GM12878 (cell line): ENCODE data around the gene RIT1. TPM values are rescaled to one million over a fixed set of nuclear protein-coding genes. Genes with fewer than 3 reads are reported as not detected.

ENCODE experiments used
- ATAC-seq: fragments of 200-7000 bp; cut with Tn5 transposase; 3 replicates; pipeline ENCODE4 v1.9.1; 2020; ENCODE audit warnings: mild to moderate bottlenecking, moderate library complexity
- BruUV-seq: library from RNA; stranded (reverse); fragments of 400-500 nt; replicated peaks from 2 replicates; lab custom pipeline; 2021; lab: Mats Ljungman, UMichigan
- CTCF ChIA-PET: fragments of 300-600 bp; sonication (Branson Sonifier 250); formaldehyde crosslinking; extraction: SDS; loops from one replicate; lab custom pipeline; 2021; ENCODE audit warnings: inconsistent platforms; lab: Yijun Ruan, JAX
- POLR2A ChIA-PET: fragments of 350-600 bp; formaldehyde crosslinking; extraction: SDS; loops from one replicate; lab custom pipeline; 2021; ENCODE audit warnings: inconsistent platforms; lab: Charles Lee
- RAD21 ChIA-PET: fragments of 300-600 bp; sonication (Branson Sonifier 250); formaldehyde crosslinking; loops from one replicate; lab custom pipeline; 2023; ENCODE audit warnings: antibody characterized with exemption; ENCODE audit not compliant: unreplicated experiment; lab: Charles Lee
- SMC1A ChIA-PET: fragments of 300-600 bp; sonication (Branson Sonifier 250); formaldehyde crosslinking; loops from one replicate; lab custom pipeline; 2023; ENCODE audit not compliant: unreplicated experiment, uncharacterized antibody; lab: Charles Lee
- DNase-seq: peaks from one replicate; pipeline ENCODE4 v3.0.0-alpha.2; 2011; ENCODE audit warnings: low read depth, low spot score
- FAIRE-seq: peaks from 3 replicates; lab custom pipeline; 2011; peaks lifted over from hg19 to GRCh38; lab: Jason Lieb, UNC
- H2AFZ ChIP-seq: 2 replicates; pipeline ENCODE4 v1.6.0; 2011; ENCODE audit warnings: low read depth, low read length, control low read depth; ENCODE audit not compliant: control insufficient read depth
- H3K27ac ChIP-seq: 2 replicates; pipeline ENCODE4 v1.5.1; 2011; ENCODE audit warnings: control low read depth; ENCODE audit not compliant: control insufficient read depth, insufficient read depth
- H3K27me3 ChIP-seq, 2 experiments: replicated peaks in 1 of 2; 2 replicates each; pipeline versions ENCODE4 v1.6.0 to v1.6.1; 2011; ENCODE audit warnings: low read length in 1 of 2; ENCODE audit not compliant: control insufficient read depth in 2 of 2, insufficient read depth in 2 of 2
- H3K36me3 ChIP-seq, 2 experiments: 2 replicates each; pipeline ENCODE4 v1.5.1; 2011; ENCODE audit warnings: low read length in 1 of 2; ENCODE audit not compliant: control insufficient read depth in 2 of 2, insufficient read depth in 2 of 2
- H3K4me1 ChIP-seq: 2 replicates; pipeline ENCODE4 v1.6.1; 2011; ENCODE audit warnings: mild to moderate bottlenecking, low read length, moderate library complexity, mixed read lengths; ENCODE audit not compliant: control insufficient read depth, insufficient read depth
- H3K4me2 ChIP-seq: 2 replicates; pipeline ENCODE4 v1.6.0; 2011; ENCODE audit warnings: control low read depth; ENCODE audit not compliant: control insufficient read depth, insufficient read depth
- H3K4me3 ChIP-seq: fragments of 200-600 bp; sonication (generic); 2 replicates; pipeline ENCODE4 v1.5.1; 2016
- H3K79me2 ChIP-seq: 2 replicates; pipeline ENCODE4 v1.6.0; 2011; ENCODE audit warnings: low read length; ENCODE audit not compliant: control insufficient read depth, insufficient read depth
- H3K9ac ChIP-seq: 2 replicates; pipeline ENCODE4 v1.8.0; 2011; ENCODE audit warnings: low read length, control low read depth, mixed read lengths; ENCODE audit not compliant: control insufficient read depth, insufficient read depth
- H3K9me3 ChIP-seq: replicated peaks from 3 replicates; pipeline ENCODE4 v1.5.1; 2011; ENCODE audit warnings: mild to moderate bottlenecking, low read length; ENCODE audit not compliant: control insufficient read depth, insufficient read depth
- H4K20me1 ChIP-seq: 2 replicates; pipeline ENCODE4 v1.6.0; 2011; ENCODE audit not compliant: control insufficient read depth, insufficient read depth
- BACH1 ChIP-seq: fragments of 450-650 bp; IDR thresholded peaks from 2 replicates; pipeline ENCODE4 v1.6.1; 2017; ENCODE audit warnings: mild to moderate bottlenecking, borderline replicate concordance
- CBFB ChIP-seq: IDR thresholded peaks from 2 replicates; pipeline ENCODE4 v1.6.1; 2016; ENCODE audit warnings: antibody characterized with exemption, low read depth
- CBX5 ChIP-seq: sonication (generic); IDR thresholded peaks from 2 replicates; pipeline ENCODE4 v1.6.1; 2016; ENCODE audit warnings: low read depth, moderate library complexity, mild to moderate bottlenecking, inconsistent platforms
- CHD2 ChIP-seq: IDR thresholded peaks from 2 replicates; pipeline ENCODE4 v1.6.1; 2011; ENCODE audit warnings: low read depth, low read length, improper control_type of control experiment, borderline replicate concordance
- CREM ChIP-seq: IDR thresholded peaks from 2 replicates; pipeline ENCODE4 v1.6.1; 2014; ENCODE audit warnings: antibody characterized with exemption, low read depth
- NR2F1 ChIP-seq: fragments of 450-650 bp; conservative IDR thresholded peaks from 2 replicates; pipeline ENCODE4 v1.6.1; 2017; ENCODE audit warnings: mild to moderate bottlenecking
- POLR2A ChIP-seq: IDR thresholded peaks from 2 replicates; pipeline ENCODE4 v1.6.1; 2011; ENCODE audit warnings: low read depth, mild to moderate bottlenecking, low read length
- RUNX3 ChIP-seq: IDR thresholded peaks from 2 replicates; pipeline ENCODE4 v1.6.1; 2012; ENCODE audit warnings: low read length, inconsistent platforms
- SUPT20H ChIP-seq: IDR thresholded peaks from 2 replicates; pipeline ENCODE4 v1.6.1; 2011; ENCODE audit warnings: low read depth, mild to moderate bottlenecking, low read length, moderate library complexity, borderline replicate concordance; ENCODE audit not compliant: control insufficient read depth
- SUZ12 ChIP-seq: fragments of 200-600 bp; sonication (generic); IDR thresholded peaks from one replicate; pipeline ENCODE4 v1.6.1; 2018; ENCODE audit warnings: antibody characterized with exemption, mild to moderate bottlenecking; ENCODE audit not compliant: unreplicated experiment
- ZNF384 ChIP-seq: IDR thresholded peaks from 2 replicates; pipeline ENCODE4 v1.6.1; 2012; ENCODE audit warnings: low read depth, mild to moderate bottlenecking, low read length, improper control_type of control experiment, borderline replicate concordance
- WGBS: methylation state at CpG from one replicate; pipeline ENCODE4 v1.1.6; 2016; ENCODE audit warnings: low lambda C conversion rate; ENCODE audit not compliant: insufficient replicate concordance, insufficient coverage; ENCODE audit errors: missing lambda C conversion rate; 5-methylcytosine and 5-hydroxymethylcytosine counted together
- in situ Hi-C: fragments of 300-500 bp; cut with MboI; formaldehyde crosslinking; loops from 9 replicates; pipeline ENCODE4 v1.14.3; 2018; ENCODE audit warnings: mixed read lengths
- intact Hi-C: fragments of 100-400 bp; cut with micrococcal nuclease; formaldehyde crosslinking; loops from one replicate; pipeline ENCODE4 v1.14.2; 2022; ENCODE audit not compliant: unreplicated experiment
- polyA plus RNA-seq, 11 experiments: library from polyadenylated mRNA; depleted of rRNA in 4 of 11; unstranded in 6 of 11; stranded (reverse) in 5 of 11; fragments of >200 nt; fragmentation: Nextera tagmentation in 4 of 11; fragmentation: Illumina TruSeq in 1 of 11; extraction: Ambion mirVana in 4 of 11; extraction: Trizol in 1 of 11; gene quantifications; 1 replicate in 1 of 11; 2 replicates in 10 of 11; pipeline versions ENCODE4 v1.2.1 to v1.2.3, GENCODE V29; 2011 to 2016; ENCODE audit warnings: inconsistent platforms in 2 of 11, missing spikeins in 2 of 11, low read depth in 1 of 11
- total RNA-seq, 4 experiments: library from RNA; depleted of rRNA in 3 of 4; stranded (reverse); fragments of >200 nt in 3 of 4; fragmentation: Illumina TruSeq in 1 of 4; extraction: Trizol in 1 of 4; gene quantifications; 2 replicates each; pipeline versions ENCODE4 v1.2.1 to v1.2.3, GENCODE V29; 2013 to 2021
- TF ChIP-seq, protein P1 (sequence below): fragments of 450-650 bp; IDR thresholded peaks from 2 replicates; pipeline ENCODE4 v1.6.1; 2017; ENCODE audit warnings: mild to moderate bottlenecking, moderate library complexity
- TF ChIP-seq, protein P2 (sequence below): fragments of 450-650 bp; IDR thresholded peaks from 2 replicates; pipeline ENCODE4 v1.6.1; 2017; ENCODE audit warnings: mild to moderate bottlenecking, low read depth, inconsistent platforms; ENCODE audit not compliant: poor library complexity, severe bottlenecking
- TF ChIP-seq, protein P3 (sequence below): IDR thresholded peaks from 2 replicates; pipeline ENCODE4 v1.6.1; 2012; ENCODE audit warnings: low read length, inconsistent platforms

Gene RIT1
- total and polyA plus RNA-seq, 10 of the 15 experiments (the other 5 are each of a cell fraction or from before 2014, with no cell fraction given) = 6.8 to 61.5 (median 13.7) TPM

DNA sequence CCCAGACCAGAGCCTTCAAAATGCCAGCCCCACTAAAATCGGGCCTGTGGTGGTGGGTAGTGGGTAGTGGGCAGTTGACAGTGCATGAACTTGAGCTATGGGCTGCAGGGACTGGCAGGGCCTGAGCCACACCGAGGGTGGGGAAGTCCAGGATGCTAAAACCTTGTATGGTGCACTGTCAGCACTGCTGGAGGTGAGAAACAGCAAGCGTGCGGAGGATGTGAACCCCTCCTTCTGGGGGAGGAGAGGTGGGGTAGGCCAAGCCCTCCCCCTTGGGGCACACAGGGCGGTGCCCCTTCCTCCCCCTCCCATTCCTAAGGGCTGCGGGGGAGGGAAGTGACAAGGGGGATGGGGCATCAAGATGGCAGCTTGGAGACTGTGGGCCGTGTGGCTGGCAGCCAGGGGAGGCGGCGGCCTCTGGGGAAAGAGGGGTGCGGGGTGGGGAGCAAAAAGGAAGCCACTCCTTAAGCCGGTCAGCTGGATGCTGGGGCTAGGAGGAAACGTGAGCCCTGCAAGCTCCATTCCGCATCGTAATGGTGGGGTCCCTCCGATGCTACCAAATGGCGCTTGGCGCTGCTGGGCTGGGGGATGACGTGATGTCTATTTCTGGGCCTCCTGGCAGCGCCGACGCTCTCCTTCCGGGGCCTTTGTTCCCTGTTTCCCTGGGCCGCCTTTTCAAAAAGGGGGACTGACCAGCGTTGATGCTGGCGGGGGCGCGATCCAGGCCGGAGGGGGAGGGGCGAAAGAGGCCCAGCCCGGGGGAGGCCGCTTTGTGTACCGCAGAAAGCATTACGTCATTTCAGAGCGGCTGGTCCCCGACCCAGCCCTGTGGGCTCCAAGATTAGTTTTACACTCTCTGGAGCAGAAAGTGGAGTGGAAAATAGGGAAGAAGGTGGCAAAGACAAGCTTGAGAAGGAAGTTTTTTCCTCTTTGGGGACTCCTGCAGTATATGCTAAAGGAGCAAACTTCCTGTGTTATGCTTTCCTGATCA is 51.0 kb downstream of the RIT1 start:
- ChIA-PET SMC1A (interaction anchor here (0.8 to 6.6 kb wide), 19 partner anchors 13 to 423 kb away, joined by 3 to 29 read pairs (median 4); partner anchors contain the start of genes ARHGEF2, KHDC4, SMG5 and SSR2), RAD21 (interaction anchor here (0.6 to 2.3 kb wide), 20 partner anchors 9 to 206 kb away, joined by 3 to 17 read pairs (median 4); partner anchors contain the start of genes ARHGEF2 and KHDC4), POLR2A (interaction anchor here (0.5 to 4.3 kb wide), 20 partner anchors 8 to 1867 kb away, joined by 3 to 22 read pairs (median 6); partner anchors contain the start of genes ARHGEF2, KHDC4 and RIT1), CTCF (interaction anchor here (0.8 to 2.7 kb wide), 10 partner anchors 10 to 206 kb away, joined by 3 to 6 read pairs (median 4); partner anchors contain the start of gene KHDC4)
- H3K4me3 ChIP-seq = peak overlapping the region; percentile 63
- peak overlapping the region; percentile 63 for H3K9ac ChIP-seq
- intact Hi-C loops (loop anchor here (2.0 to 10.0 kb wide), 3 partner anchors 51 to 195 kb away; partner anchors contain the start of genes LAMTOR2, RIT1 and UBQLN4), in situ Hi-C loops (no loop called here)
- peaks cover 20% of the 10 kb centered on the region for H3K79me2 ChIP-seq
- H3K4me2 ChIP-seq = peak overlapping the region; percentile 90
- BruUV-seq = no TSS peak
- H2AFZ ChIP-seq = peak overlapping the region; percentile 90
- no peaks in the 10 kb centered on the region for H3K27me3 ChIP-seq
- H3K27ac ChIP-seq = peak overlapping the region; percentile 63
- FAIRE-seq (no peak), DNase-seq (no peak), ATAC-seq (peak; percentile 55)
- H4K20me1 ChIP-seq = no peaks in the 10 kb centered on the region
- under 1% methylated on average over 29 of the region's 35 CpGs for WGBS
- H3K9me3 ChIP-seq = no peaks in the 10 kb centered on the region
- H3K4me1 ChIP-seq = peaks cover 15% of the 10 kb centered on the region
- no peaks in the 10 kb centered on the region for H3K36me3 ChIP-seq
- TF ChIP-seq, protein P1, sequence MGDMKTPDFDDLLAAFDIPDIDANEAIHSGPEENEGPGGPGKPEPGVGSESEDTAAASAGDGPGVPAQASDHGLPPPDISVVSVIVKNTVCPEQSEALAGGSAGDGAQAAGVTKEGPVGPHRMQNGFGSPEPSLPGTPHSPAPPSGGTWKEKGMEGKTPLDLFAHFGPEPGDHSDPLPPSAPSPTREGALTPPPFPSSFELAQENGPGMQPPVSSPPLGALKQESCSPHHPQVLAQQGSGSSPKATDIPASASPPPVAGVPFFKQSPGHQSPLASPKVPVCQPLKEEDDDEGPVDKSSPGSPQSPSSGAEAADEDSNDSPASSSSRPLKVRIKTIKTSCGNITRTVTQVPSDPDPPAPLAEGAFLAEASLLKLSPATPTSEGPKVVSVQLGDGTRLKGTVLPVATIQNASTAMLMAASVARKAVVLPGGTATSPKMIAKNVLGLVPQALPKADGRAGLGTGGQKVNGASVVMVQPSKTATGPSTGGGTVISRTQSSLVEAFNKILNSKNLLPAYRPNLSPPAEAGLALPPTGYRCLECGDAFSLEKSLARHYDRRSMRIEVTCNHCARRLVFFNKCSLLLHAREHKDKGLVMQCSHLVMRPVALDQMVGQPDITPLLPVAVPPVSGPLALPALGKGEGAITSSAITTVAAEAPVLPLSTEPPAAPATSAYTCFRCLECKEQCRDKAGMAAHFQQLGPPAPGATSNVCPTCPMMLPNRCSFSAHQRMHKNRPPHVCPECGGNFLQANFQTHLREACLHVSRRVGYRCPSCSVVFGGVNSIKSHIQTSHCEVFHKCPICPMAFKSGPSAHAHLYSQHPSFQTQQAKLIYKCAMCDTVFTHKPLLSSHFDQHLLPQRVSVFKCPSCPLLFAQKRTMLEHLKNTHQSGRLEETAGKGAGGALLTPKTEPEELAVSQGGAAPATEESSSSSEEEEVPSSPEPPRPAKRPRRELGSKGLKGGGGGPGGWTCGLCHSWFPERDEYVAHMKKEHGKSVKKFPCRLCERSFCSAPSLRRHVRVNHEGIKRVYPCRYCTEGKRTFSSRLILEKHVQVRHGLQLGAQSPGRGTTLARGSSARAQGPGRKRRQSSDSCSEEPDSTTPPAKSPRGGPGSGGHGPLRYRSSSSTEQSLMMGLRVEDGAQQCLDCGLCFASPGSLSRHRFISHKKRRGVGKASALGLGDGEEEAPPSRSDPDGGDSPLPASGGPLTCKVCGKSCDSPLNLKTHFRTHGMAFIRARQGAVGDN = 0 out of 2 replicates have a peak, but pooled peaks have one; percentile 13
- TF ChIP-seq, protein P2, sequence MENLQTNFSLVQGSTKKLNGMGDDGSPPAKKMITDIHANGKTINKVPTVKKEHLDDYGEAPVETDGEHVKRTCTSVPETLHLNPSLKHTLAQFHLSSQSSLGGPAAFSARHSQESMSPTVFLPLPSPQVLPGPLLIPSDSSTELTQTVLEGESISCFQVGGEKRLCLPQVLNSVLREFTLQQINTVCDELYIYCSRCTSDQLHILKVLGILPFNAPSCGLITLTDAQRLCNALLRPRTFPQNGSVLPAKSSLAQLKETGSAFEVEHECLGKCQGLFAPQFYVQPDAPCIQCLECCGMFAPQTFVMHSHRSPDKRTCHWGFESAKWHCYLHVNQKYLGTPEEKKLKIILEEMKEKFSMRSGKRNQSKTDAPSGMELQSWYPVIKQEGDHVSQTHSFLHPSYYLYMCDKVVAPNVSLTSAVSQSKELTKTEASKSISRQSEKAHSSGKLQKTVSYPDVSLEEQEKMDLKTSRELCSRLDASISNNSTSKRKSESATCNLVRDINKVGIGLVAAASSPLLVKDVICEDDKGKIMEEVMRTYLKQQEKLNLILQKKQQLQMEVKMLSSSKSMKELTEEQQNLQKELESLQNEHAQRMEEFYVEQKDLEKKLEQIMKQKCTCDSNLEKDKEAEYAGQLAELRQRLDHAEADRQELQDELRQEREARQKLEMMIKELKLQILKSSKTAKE = peak; percentile 63
- TF ChIP-seq ZNF384 = no peak
- TF ChIP-seq BACH1 = 0 out of 2 replicates have a peak, but pooled peaks have one; percentile 23
- TF ChIP-seq NR2F1 = no peak
- TF ChIP-seq CBX5 = no peak
- TF ChIP-seq POLR2A = peak; percentile 75
- TF ChIP-seq, protein P3, sequence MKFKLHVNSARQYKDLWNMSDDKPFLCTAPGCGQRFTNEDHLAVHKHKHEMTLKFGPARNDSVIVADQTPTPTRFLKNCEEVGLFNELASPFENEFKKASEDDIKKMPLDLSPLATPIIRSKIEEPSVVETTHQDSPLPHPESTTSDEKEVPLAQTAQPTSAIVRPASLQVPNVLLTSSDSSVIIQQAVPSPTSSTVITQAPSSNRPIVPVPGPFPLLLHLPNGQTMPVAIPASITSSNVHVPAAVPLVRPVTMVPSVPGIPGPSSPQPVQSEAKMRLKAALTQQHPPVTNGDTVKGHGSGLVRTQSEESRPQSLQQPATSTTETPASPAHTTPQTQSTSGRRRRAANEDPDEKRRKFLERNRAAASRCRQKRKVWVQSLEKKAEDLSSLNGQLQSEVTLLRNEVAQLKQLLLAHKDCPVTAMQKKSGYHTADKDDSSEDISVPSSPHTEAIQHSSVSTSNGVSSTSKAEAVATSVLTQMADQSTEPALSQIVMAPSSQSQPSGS = peak; percentile 96; the same call in 1 of the 2 replicates
- 0 out of 2 replicates have a peak, but pooled peaks have one; percentile 31 for TF ChIP-seq CBFB
- peak; percentile 79 for TF ChIP-seq RUNX3
- TF ChIP-seq CHD2 = peak; percentile 56; the same call in 1 of the 2 replicates
- TF ChIP-seq CREM = peak; percentile 63; the same call in 1 of the 2 replicates
- TF ChIP-seq SUPT20H = no peak
- no peak for TF ChIP-seq SUZ12
